Neural progenitor cell (in vitro differentiated cells): ENCODE data around the gene TRIM41. TPM values are rescaled to one million over a fixed set of nuclear protein-coding genes. Genes with fewer than 3 reads are reported as not detected.
A peak's percentile ranks its signal among the peaks of the same experiment; 100 is the strongest.

Experiments
- DNase-seq: peaks from one replicate; pipeline ENCODE4 v3.0.0-alpha.2; 2016; ENCODE audit warnings: low spot score
- H2AFZ ChIP-seq: fragments of 200-600 bp; sonication (generic); replicated peaks from 2 replicates; pipeline ENCODE4 v1.6.1; 2016; ENCODE audit warnings: antibody characterized with exemption
- H3F3A ChIP-seq: fragments of 200-600 bp; sonication (generic); 2 replicates; pipeline ENCODE4 v1.6.1; 2016; ENCODE audit warnings: antibody characterized with exemption, low read depth
- H3K27ac ChIP-seq: fragments of 200-600 bp; sonication (generic); 2 replicates; pipeline ENCODE4 v1.5.1; 2016; ENCODE audit warnings: mild to moderate bottlenecking
- H3K27me3 ChIP-seq: fragments of 200-600 bp; sonication (generic); 2 replicates; pipeline ENCODE4 v1.6.1; 2016; ENCODE audit warnings: mild to moderate bottlenecking, moderate library complexity
- H3K36me3 ChIP-seq: fragments of 200-600 bp; sonication (generic); 2 replicates; pipeline ENCODE4 v1.5.1; 2016
- H3K4me1 ChIP-seq: fragments of 200-600 bp; sonication (generic); 2 replicates; pipeline ENCODE4 v1.6.1; 2016; ENCODE audit warnings: mixed run types
- H3K4me2 ChIP-seq: fragments of 200-600 bp; sonication (generic); 2 replicates; pipeline ENCODE4 v1.6.1; 2016
- H3K4me3 ChIP-seq: fragments of 200-600 bp; sonication (generic); 2 replicates; pipeline ENCODE4 v1.5.1; 2016
- H3K79me2 ChIP-seq: fragments of 200-600 bp; sonication (generic); 2 replicates; pipeline ENCODE4 v1.6.1; 2016; ENCODE audit warnings: low read depth
- H3K9ac ChIP-seq: fragments of 200-600 bp; sonication (generic); 2 replicates; pipeline ENCODE4 v1.6.1; 2016
- H3K9me3 ChIP-seq: fragments of 200-600 bp; sonication (generic); 2 replicates; pipeline ENCODE4 v1.5.1; 2016; ENCODE audit warnings: low read depth
- H4K20me1 ChIP-seq: fragments of 200-600 bp; sonication (generic); 2 replicates; pipeline ENCODE4 v1.6.1; 2016; ENCODE audit warnings: low read depth
- H3K27ac Mint-ChIP-seq: 3 replicates; pipeline ENCODE4 v1.8.0; 2021; ENCODE audit warnings: mixed read lengths
- H3K27me3 Mint-ChIP-seq: 2 replicates; pipeline ENCODE4 v1.8.0; 2022; ENCODE audit warnings: low read depth, mild to moderate bottlenecking, inconsistent platforms, moderate library complexity, mixed read lengths; ENCODE audit not compliant: insufficient read depth
- H3K36me3 Mint-ChIP-seq: 3 replicates; pipeline ENCODE4 v1.8.0; 2021; ENCODE audit warnings: mixed read lengths
- H3K4me1 Mint-ChIP-seq: 3 replicates; pipeline ENCODE4 v1.8.0; 2021; ENCODE audit warnings: mixed read lengths
- H3K4me3 Mint-ChIP-seq: 3 replicates; pipeline ENCODE4 v1.8.0; 2021; ENCODE audit warnings: mild to moderate bottlenecking, moderate library complexity, mixed read lengths
- H3K9me3 Mint-ChIP-seq: 3 replicates; pipeline ENCODE4 v1.8.0; 2020; ENCODE audit warnings: mixed read lengths
- CTCF ChIP-seq: fragments of 200-600 bp; sonication (generic); IDR thresholded peaks from 2 replicates; pipeline ENCODE4 v1.5.1; 2017; ENCODE audit warnings: antibody characterized with exemption, mild to moderate bottlenecking
- EZH2 ChIP-seq: fragments of 200-600 bp; sonication (generic); IDR thresholded peaks from 2 replicates; pipeline ENCODE4 v1.6.1; 2017; ENCODE audit warnings: antibody characterized with exemption, mild to moderate bottlenecking, moderate library complexity
- EZH2phosphoT487 ChIP-seq: fragments of 200-600 bp; sonication (generic); IDR thresholded peaks from 2 replicates; pipeline ENCODE4 v1.6.1; 2017; ENCODE audit warnings: antibody characterized with exemption
- total RNA-seq: library from RNA; depleted of rRNA; stranded (reverse); fragments of >200 nt; gene quantifications from 2 replicates; pipeline ENCODE4 v1.2.3, GENCODE V29; 2015; ENCODE audit warnings: low replicate concordance

The TRIM41 gene
- total RNA-seq, 1 donor from 2014 or later = 8.1 TPM

- Histone ChIP-seq H3K27me3 (peaks cover 31% of the 10 kb centered on the region), H2AFZ (peak overlapping the region; percentile 40), H3K79me2 (no peaks in the 10 kb centered on the region), H3K4me3 (peak overlapping the region; percentile 88), H3K36me3 (no peaks in the 10 kb centered on the region), H3K4me2 (peak overlapping the region; percentile 97), H3K4me1 (peaks cover 2% of the 10 kb centered on the region), H3K27ac (no peak overlapping the region), H3K9me3 (no peaks in the 10 kb centered on the region), H3K9ac (no peak overlapping the region), H4K20me1 (peaks cover 25% of the 10 kb centered on the region), H3F3A (peaks cover 27% of the 10 kb centered on the region)
- Mint-ChIP-seq H3K27ac (peak overlapping the region; percentile 100), H3K9me3 (peaks cover 24% of the 10 kb centered on the region), H3K4me3 (peak overlapping the region; percentile 99), H3K27me3 (peaks cover 49% of the 10 kb centered on the region), H3K4me1 (peaks cover 31% of the 10 kb centered on the region), H3K36me3 (peaks cover 8% of the 10 kb centered on the region)
- TF ChIP-seq CTCF (peak; percentile 50), EZH2 (no peak)
- DNase-seq = peak; percentile 84
These were observed 35.4 kb upstream of the TRIM41 start for GRCh38 chr5:181187500-181188213.

GRCh38 chr5:181188700-181189362 is 34.2 kb upstream of the TRIM41 start:
- Histone ChIP-seq H3K4me3 (peak overlapping the region; percentile 88), H2AFZ (peak overlapping the region; percentile 40), H3K27me3 (peaks cover 43% of the 10 kb centered on the region), H3F3A (peaks cover 23% of the 10 kb centered on the region), H3K9me3 (no peaks in the 10 kb centered on the region), H3K36me3 (no peaks in the 10 kb centered on the region), H4K20me1 (peaks cover 25% of the 10 kb centered on the region), H3K9ac (no peak overlapping the region), H3K4me1 (peaks cover 2% of the 10 kb centered on the region), H3K4me2 (peak overlapping the region; percentile 97), H3K79me2 (no peaks in the 10 kb centered on the region), H3K27ac (no peak overlapping the region)
- Mint-ChIP-seq H3K36me3 (peaks cover 8% of the 10 kb centered on the region), H3K9me3 (peaks cover 22% of the 10 kb centered on the region), H3K4me1 (peaks cover 34% of the 10 kb centered on the region), H3K27me3 (peaks cover 49% of the 10 kb centered on the region), H3K27ac (peak overlapping the region; percentile 100), H3K4me3 (peak overlapping the region; percentile 99)
- TF ChIP-seq EZH2 = no peak
- TF ChIP-seq EZH2phosphoT487 = no peak
- peak; percentile 86 for DNase-seq

GRCh38 chr5:181189363-181189961 is 33.6 kb upstream of the TRIM41 start:
- H3K36me3 Mint-ChIP-seq = peaks cover 8% of the 10 kb centered on the region

More at GRCh38 chr5:181189363-181189961, 33.6 kb upstream of the TRIM41 start:
- Histone ChIP-seq H3K9me3 (no peaks in the 10 kb centered on the region), H3K9ac (no peak overlapping the region), H3F3A (peaks cover 16% of the 10 kb centered on the region), H4K20me1 (peaks cover 25% of the 10 kb centered on the region), H3K79me2 (no peaks in the 10 kb centered on the region), H3K27ac (no peak overlapping the region), H3K4me2 (peak overlapping the region; percentile 97), H3K27me3 (peaks cover 45% of the 10 kb centered on the region), H2AFZ (peak overlapping the region; percentile 29), H3K36me3 (no peaks in the 10 kb centered on the region), H3K4me3 (peak overlapping the region; percentile 88), H3K4me1 (peaks cover 2% of the 10 kb centered on the region)
- Mint-ChIP-seq H3K27me3 (peaks cover 49% of the 10 kb centered on the region), H3K9me3 (peaks cover 22% of the 10 kb centered on the region), H3K4me3 (peak overlapping the region; percentile 99), H3K27ac (no peak overlapping the region), H3K4me1 (peaks cover 31% of the 10 kb centered on the region)
- peak; percentile 52 for DNase-seq
- TF ChIP-seq CTCF (no peak), EZH2phosphoT487 (no peak), EZH2 (no peak)
